Thymus (tissue), 11 donors: ENCODE data around the gene HIVEP2. TPM values are rescaled to one million over a fixed set of nuclear protein-coding genes. Genes with fewer than 3 reads are reported as not detected.

Source experiments
- DNase-seq, 9 donors: peaks; one replicate each; pipeline ENCODE4 v3.0.0-alpha.2; 2013; ENCODE audit warnings: low spot score in 9 of 9, low read depth in 6 of 9, missing footprints in 1 of 9
- H3K27ac ChIP-seq, 2 donors: one replicate each; pipeline ENCODE4 v1.5.1; 2013; ENCODE audit warnings: control low read depth in 1 of 2, low read depth in 1 of 2, low read length in 1 of 2, mild to moderate bottlenecking in 1 of 2, moderate library complexity in 1 of 2
- H3K27me3 ChIP-seq, 2 donors: one replicate each; pipeline ENCODE4 v1.5.1; 2013; ENCODE audit warnings: low read length in 1 of 2; ENCODE audit not compliant: control insufficient read depth in 2 of 2, insufficient read depth in 1 of 2
- H3K36me3 ChIP-seq, 2 donors: one replicate each; pipeline ENCODE4 v1.5.1; 2013; ENCODE audit warnings: low read length in 1 of 2, mild to moderate bottlenecking in 1 of 2, moderate library complexity in 1 of 2; ENCODE audit not compliant: control insufficient read depth in 2 of 2, insufficient read depth in 2 of 2
- H3K4me1 ChIP-seq, 2 donors: one replicate each; pipeline ENCODE4 v1.5.1; 2013; ENCODE audit warnings: low read length in 2 of 2; ENCODE audit not compliant: control insufficient read depth in 2 of 2, insufficient read depth in 2 of 2
- H3K4me3 ChIP-seq, 2 donors: one replicate each; pipeline ENCODE4 v1.5.1; 2013; ENCODE audit warnings: low read length in 2 of 2, control low read depth in 1 of 2, mild to moderate bottlenecking in 1 of 2
- H3K9me3 ChIP-seq, 2 donors: one replicate each; pipeline ENCODE4 v1.5.1; 2013; ENCODE audit warnings: low read length in 1 of 2, mild to moderate bottlenecking in 1 of 2; ENCODE audit not compliant: control insufficient read depth in 2 of 2, insufficient read depth in 1 of 2
- WGBS: extraction: QIAGEN DNeasy Blood & Tissue Kit; methylation state at CpG from one replicate; pipeline ENCODE4 v1.1.7; 2013; 5-methylcytosine and 5-hydroxymethylcytosine counted together
- polyA plus RNA-seq: library from polyadenylated mRNA; stranded (reverse); fragments of 200-250 nt; gene quantifications from one replicate; pipeline ENCODE4 v1.2.3, GENCODE V29; 2013
- total RNA-seq: library from RNA; stranded (reverse); fragments of 120-200 nt; gene quantifications from one replicate; pipeline ENCODE4 v1.2.4, GENCODE V29; 2013
- donor health status: healthy.

Gene HIVEP2
- total and polyA plus RNA-seq, 2 donors = 11.6 to 16.4 TPM

GRCh38 chr6:142843361-142843760, 101.6 kb downstream of the HIVEP2 start:
- WGBS = 17% methylated on average over 4 of the region's 4 CpGs

GRCh38 chr6:142842418-142843261, 102.3 kb downstream of the HIVEP2 start:
- Histone ChIP-seq H3K4me3 (peak overlapping the region in 1 of 2 donors; percentile 28), H3K27me3 (no peaks in the 10 kb centered on the region), H3K36me3 (peaks cover 0 to 4% of the 10 kb centered on the region in 2 donors), H3K27ac (peak overlapping the region; percentile 77 to 83), H3K4me1 (peaks cover 24 to 36% of the 10 kb centered on the region in 2 donors), H3K9me3 (no peaks in the 10 kb centered on the region)
- WGBS = 32% methylated on average over 11 of the region's 11 CpGs
- DNase-seq = peak in 2 of 9 donors; percentile 30 to 62

More at GRCh38 chr6:142843361-142843760, 101.6 kb downstream of the HIVEP2 start:
- H3K27me3 ChIP-seq = no peaks in the 10 kb centered on the region
- H3K36me3 ChIP-seq = peaks cover 0 to 4% of the 10 kb centered on the region in 2 donors
- no peak for DNase-seq
- H3K27ac ChIP-seq = peak overlapping the region; percentile 68 to 77
- peaks cover 25 to 38% of the 10 kb centered on the region in 2 donors for H3K4me1 ChIP-seq
- no peak overlapping the region for H3K4me3 ChIP-seq
- no peaks in the 10 kb centered on the region for H3K9me3 ChIP-seq

GRCh38 chr6:142841915-142842314, 103.1 kb downstream of the HIVEP2 start:
- no peaks in the 10 kb centered on the region for H3K9me3 ChIP-seq
- peaks cover 22 to 35% of the 10 kb centered on the region in 2 donors for H3K4me1 ChIP-seq
- peak overlapping the region in 1 of 2 donors; percentile 77 for H3K27ac ChIP-seq
- WGBS = 94% methylated on average over 1 of the region's 1 CpG
- H3K4me3 ChIP-seq = no peak overlapping the region
- peaks cover 0 to 4% of the 10 kb centered on the region in 2 donors for H3K36me3 ChIP-seq
- no peak for DNase-seq
- H3K27me3 ChIP-seq = no peaks in the 10 kb centered on the region

GRCh38 chr6:142839686-142840040, 105.3 kb downstream of the HIVEP2 start:
- Histone ChIP-seq H3K4me3 (no peak overlapping the region), H3K27me3 (no peaks in the 10 kb centered on the region), H3K9me3 (no peaks in the 10 kb centered on the region), H3K4me1 (peaks cover 12 to 19% of the 10 kb centered on the region in 2 donors), H3K36me3 (no peaks in the 10 kb centered on the region), H3K27ac (no peak overlapping the region)
- DNase-seq = no peak
- 71% methylated on average over 2 of the region's 2 CpGs for WGBS

- Histone ChIP-seq H3K27ac (no peak overlapping the region), H3K9me3 (no peaks in the 10 kb centered on the region), H3K36me3 (no peaks in the 10 kb centered on the region), H3K27me3 (no peaks in the 10 kb centered on the region), H3K4me1 (peaks cover 12 to 16% of the 10 kb centered on the region in 2 donors), H3K4me3 (no peak overlapping the region)
- 89% methylated on average over 7 of the region's 7 CpGs for WGBS
- DNase-seq = no peak
These were observed 105.9 kb downstream of the HIVEP2 start for GRCh38 chr6:142838821-142839685.

- Histone ChIP-seq H3K9me3 (no peaks in the 10 kb centered on the region), H3K4me3 (no peak overlapping the region), H3K27ac (no peak overlapping the region), H3K4me1 (no peaks in the 10 kb centered on the region), H3K27me3 (no peaks in the 10 kb centered on the region), H3K36me3 (peaks cover 2 to 4% of the 10 kb centered on the region in 2 donors)
- over 99% methylated on average over 3 of the region's 3 CpGs for WGBS
- DNase-seq = no peak
These were observed 109.0 kb downstream of the HIVEP2 start for GRCh38 chr6:142835787-142836535.

- Histone ChIP-seq H3K4me1 (no peaks in the 10 kb centered on the region), H3K27me3 (no peaks in the 10 kb centered on the region), H3K9me3 (no peaks in the 10 kb centered on the region), H3K36me3 (peaks cover 4% of the 10 kb centered on the region in 2 donors), H3K4me3 (no peak overlapping the region), H3K27ac (no peak overlapping the region)
- DNase-seq = no peak
- 97% methylated on average over 3 of the region's 3 CpGs for WGBS
These were observed 110.1 kb downstream of the HIVEP2 start for GRCh38 chr6:142834853-142835252.

- H3K36me3 ChIP-seq = peaks cover 4% of the 10 kb centered on the region in 2 donors
- no peaks in the 10 kb centered on the region for H3K27me3 ChIP-seq
- no peak overlapping the region for H3K27ac ChIP-seq
- no peaks in the 10 kb centered on the region for H3K4me1 ChIP-seq
- no peak for DNase-seq
- H3K9me3 ChIP-seq = no peaks in the 10 kb centered on the region
- H3K4me3 ChIP-seq = no peak overlapping the region
- WGBS = 57% methylated on average over 2 of the region's 2 CpGs
These were observed 111.2 kb downstream of the HIVEP2 start for GRCh38 chr6:142833798-142834197.
